A673 (cell line): Measurements from ENCODE around the gene SAP30L.

Source experiments
- EZH2 ChIP-seq: fragments of 200-600 bp; sonication (generic); IDR thresholded peaks from 2 replicates; pipeline ENCODE4 v1.6.1; 2017; ENCODE audit warnings: borderline replicate concordance, low read depth, mild to moderate bottlenecking, mixed read lengths, antibody characterized with exemption, low read length; ENCODE audit not compliant: poor library complexity, severe bottlenecking
- TF ChIP-seq, protein P1 (sequence below): fragments of 300-800, 200-600 bp; sonication (generic); conservative IDR thresholded peaks from 2 replicates; pipeline ENCODE4 v1.5.1; 2017; ENCODE audit warnings: low read depth, mild to moderate bottlenecking, antibody characterized with exemption, low read length, moderate library complexity, mixed read lengths

DNA sequence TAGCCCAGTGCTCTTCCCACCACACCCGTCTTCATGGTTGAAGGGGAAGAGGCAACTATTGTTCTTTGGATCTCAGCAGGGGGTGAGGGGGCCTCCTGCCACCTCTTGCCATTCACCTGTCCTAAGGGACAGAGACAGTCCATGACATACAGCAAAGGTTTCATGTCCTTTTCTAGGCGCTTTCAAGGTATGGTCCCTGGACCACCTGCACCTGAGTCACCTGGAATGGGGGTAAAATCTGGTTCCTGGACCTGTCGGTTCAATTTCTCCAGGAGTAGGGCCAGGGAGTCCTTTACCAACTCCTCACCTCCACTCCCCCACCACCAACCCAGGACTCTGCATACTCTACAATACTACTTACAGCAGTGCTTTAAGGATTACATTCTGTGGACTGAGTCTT, 33.5 kb upstream of the SAP30L start:
- TF ChIP-seq, protein P1, sequence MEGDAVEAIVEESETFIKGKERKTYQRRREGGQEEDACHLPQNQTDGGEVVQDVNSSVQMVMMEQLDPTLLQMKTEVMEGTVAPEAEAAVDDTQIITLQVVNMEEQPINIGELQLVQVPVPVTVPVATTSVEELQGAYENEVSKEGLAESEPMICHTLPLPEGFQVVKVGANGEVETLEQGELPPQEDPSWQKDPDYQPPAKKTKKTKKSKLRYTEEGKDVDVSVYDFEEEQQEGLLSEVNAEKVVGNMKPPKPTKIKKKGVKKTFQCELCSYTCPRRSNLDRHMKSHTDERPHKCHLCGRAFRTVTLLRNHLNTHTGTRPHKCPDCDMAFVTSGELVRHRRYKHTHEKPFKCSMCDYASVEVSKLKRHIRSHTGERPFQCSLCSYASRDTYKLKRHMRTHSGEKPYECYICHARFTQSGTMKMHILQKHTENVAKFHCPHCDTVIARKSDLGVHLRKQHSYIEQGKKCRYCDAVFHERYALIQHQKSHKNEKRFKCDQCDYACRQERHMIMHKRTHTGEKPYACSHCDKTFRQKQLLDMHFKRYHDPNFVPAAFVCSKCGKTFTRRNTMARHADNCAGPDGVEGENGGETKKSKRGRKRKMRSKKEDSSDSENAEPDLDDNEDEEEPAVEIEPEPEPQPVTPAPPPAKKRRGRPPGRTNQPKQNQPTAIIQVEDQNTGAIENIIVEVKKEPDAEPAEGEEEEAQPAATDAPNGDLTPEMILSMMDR: no peak
- no peak for TF ChIP-seq EZH2
